HG02678 (cell line): ENCODE data around the gene CEP192.
"Not testable (repeated sequence)": the region's sequence is repeated elsewhere in the genome, so short reads cannot be mapped to it uniquely, and the experiment has no call there.

Experiments used
- ATAC-seq: cut with Tn5 transposase; IDR thresholded peaks from one replicate; pipeline ENCODE4 v1.9.1; 2021; ENCODE audit warnings: mild to moderate bottlenecking, moderate library complexity; ENCODE audit not compliant: unreplicated experiment

Gene CEP192

GRCh38 chr18:13028869-13029268 lies 37.7 kb downstream of the CEP192 start:
- ATAC-seq: no peak

GRCh38 chr18:13032173-13032572 lies 41.0 kb downstream of the CEP192 start:
- no peak for ATAC-seq

GRCh38 chr18:13035249-13035914 lies 44.2 kb downstream of the CEP192 start:
- ATAC-seq: no peak

DNA sequence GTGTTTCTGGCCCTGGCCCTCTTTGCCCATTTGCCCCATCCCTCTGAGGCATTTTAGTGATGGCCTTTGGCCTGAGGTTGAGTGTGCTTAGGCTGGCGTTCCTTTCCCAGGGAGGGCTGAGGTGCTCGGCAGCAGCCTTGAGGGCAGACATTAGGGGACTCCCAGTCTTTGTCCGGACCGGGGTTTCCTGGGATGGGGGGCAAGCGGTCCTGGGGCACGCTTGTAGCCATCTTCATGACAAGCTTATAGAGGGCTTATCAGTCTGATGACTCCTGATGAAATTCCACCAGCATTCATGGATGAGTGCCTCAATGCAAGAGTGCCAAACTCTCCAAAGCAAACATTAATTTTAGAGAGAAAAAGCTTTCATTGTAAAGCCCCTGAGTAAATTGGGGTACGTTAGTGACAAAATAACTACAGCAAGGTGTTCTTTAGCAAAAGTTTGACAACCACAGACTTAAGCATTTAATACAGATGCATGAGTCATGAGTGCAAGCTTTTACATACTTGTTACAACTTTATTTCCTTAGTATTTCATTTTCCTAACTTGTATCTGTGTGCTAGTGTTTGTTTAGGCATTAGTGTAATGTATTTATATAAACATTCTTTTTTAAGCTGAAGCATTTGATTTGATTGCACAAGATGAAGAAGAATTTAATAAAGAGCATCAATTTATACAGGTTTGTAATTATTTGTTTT lies 45.6 kb downstream of the CEP192 start:
- ATAC-seq: no peak

DNA sequence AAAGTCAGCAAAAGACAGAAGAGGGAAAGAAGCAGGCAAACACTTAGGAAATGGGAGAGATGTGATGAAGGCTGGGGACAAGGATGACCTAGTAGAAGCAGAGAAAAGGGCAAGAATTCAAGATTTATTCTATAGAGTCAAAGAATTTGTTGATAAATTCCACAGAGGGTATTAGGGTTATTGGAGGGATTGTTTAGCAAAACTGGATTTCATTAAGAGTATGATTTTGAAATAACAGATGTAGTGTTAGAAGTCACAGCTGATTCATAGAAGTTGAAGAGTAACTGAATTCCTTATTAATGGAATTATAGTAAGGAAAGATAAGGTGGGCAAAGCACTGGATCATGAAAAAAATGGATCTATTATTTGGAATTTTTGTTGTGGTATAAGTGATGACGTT lies 48.6 kb downstream of the CEP192 start:
- ATAC-seq: no peak

GRCh38 chr18:13043066-13043465 lies 51.9 kb downstream of the CEP192 start:
- ATAC-seq: no peak

GRCh38 chr18:13048061-13048595 lies 57.0 kb downstream of the CEP192 start:
- no peak for ATAC-seq

GRCh38 chr18:13051159-13051558 lies 60.0 kb downstream of the CEP192 start:
- ATAC-seq: no peak

DNA sequence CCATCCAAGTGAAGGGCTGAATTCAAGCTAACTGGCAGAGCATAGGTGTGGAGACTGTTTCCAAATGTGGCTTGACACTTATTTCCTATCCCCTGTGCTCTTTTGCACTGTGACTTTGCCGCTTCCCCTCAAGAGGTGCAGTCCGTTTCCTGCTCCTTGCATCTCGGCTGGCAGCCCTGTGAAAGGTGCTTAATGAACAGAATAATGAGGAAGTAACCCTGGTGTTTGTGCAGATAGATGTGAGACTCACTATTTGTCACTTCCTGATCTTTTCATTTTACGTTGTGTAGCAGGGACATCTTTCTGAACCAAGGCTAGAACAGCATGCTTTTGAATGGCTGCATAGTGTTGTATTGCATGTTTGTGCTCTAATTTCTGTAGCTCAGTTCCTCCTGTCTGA lies 60.8 kb downstream of the CEP192 start:
- no peak for ATAC-seq

- no peak for ATAC-seq
Measured at GRCh38 chr18:13054336-13054735, 63.2 kb downstream of the CEP192 start.

DNA sequence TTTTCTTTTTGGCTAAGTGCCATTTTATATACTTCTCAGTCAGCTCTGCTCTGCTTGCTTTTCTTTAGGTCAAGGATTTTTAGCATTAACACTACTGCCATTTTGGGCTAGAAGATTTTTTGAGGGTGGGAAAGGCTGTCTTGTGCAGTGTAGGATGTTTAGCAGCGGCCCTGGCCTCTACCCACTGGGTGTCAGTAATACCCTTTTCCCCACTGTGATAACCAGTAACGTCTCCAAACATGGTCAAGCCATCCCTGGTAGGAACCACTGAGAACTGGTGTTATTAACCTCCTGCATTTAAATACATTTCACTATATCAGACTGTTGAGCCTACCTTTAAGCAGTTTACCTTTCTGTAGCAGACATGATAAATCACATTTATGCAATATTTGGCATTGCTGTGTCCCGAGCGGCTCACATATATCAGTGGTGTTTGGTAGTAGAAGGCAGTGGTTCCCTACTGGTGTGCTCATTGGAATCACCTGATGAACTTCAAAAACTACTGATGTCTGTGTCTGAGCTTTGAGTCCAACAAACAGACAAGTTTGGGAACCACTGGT lies 70.5 kb downstream of the CEP192 start:
- ATAC-seq: no peak

DNA sequence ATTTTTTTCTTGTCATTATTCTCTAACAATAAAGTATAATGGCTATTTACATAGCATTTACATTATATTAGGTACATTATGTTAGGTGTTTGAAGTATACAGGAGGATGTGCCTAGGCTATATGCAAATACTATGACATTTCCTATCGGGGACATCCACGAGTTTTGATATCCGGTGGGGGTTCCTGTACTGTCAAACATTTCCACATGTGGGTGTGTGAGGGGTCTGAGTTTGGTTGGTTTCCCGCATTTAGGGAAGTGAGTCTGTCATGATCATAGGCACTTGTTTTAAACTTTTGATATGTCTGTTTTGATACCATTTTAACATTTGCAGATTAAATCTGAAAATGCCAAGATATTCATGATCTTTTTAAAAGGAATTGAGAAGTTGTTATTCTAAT lies 76.0 kb downstream of the CEP192 start:
- ATAC-seq: no peak

DNA sequence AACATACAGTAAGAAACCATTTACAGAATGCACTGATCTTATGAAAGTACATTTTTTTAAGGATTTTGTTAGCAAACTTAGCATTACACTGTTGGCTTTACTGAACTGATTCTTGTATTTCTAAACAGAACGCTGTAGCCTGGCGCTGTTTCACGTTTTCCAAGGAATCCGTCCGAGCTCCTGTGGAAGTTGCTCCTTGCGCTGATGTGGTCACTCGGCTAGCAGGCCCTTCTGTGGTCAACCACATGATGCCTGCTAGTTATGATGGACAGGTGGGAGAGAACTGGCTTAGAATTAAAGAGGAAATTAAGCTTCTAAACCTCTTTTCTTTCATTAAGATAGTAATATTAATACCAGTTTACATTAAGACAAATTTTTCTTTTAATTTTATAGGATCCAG lies 76.8 kb downstream of the CEP192 start:
- no peak for ATAC-seq

- no peak for ATAC-seq
Measured at GRCh38 chr18:13070460-13070859, 79.3 kb downstream of the CEP192 start.

- ATAC-seq: no peak
Measured at GRCh38 chr18:13076886-13077285, 85.7 kb downstream of the CEP192 start.

GRCh38 chr18:13077473-13077872 lies 86.3 kb downstream of the CEP192 start:
- ATAC-seq: no peak

GRCh38 chr18:13078065-13078464 lies 86.9 kb downstream of the CEP192 start:
- not testable (repeated sequence) for ATAC-seq

DNA sequence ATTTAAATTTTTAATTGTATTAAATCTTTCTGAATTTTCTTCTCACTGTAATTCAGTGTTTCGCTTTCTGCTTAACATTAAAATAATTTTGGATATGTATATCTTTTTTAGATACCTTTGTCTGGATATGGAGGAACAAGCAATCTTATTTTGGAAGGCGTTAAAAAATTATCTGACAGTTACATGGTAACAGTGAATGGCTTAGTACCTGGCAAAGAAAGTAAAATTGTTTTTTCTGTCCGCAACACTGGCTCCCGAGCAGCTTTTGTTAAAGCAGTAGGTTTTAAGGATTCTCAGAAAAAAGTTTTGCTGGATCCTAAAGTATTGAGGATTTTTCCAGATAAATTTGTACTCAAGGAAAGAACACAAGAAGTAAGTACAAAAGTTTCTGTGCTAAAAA lies 95.7 kb downstream of the CEP192 start:
- ATAC-seq: no peak

DNA sequence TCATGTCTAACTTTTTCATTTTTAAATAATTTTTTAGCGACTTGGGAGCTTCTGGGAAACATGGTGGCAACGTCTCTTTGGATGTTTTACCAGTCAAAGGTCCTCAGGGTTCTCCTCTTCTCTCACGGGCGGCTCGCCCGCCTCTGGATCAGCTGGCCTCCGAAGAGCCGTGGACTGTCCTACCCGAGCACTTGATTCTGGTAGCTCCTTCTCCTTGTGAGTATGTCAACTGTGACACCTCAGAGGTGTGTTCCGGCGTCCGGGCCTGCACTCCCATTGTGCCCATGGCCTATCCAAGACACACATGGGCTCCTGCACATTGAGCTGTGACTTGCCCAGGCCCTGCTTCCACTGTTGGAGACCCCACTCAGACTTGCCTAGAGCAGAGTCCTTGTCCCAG lies 104.3 kb downstream of the CEP192 start:
- no peak for ATAC-seq

DNA sequence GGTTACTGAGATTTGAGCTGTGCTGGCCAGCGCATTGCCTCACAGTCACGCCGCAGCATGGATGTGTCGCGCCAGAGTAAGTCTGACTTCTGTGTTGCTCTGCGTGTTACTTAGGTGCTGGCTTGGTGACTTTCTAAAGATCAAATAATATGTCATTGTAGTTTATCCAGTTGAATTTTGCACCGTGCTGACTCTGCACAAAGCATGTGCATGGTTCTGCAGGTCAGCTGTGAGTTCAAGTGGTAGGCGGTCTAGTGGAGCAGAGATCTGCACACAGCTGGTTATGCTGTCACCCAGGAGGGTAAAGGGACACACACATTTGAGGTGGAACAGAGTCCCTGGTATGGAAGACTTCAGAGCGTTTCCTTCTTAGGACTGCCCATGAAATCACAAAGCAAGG lies 105.1 kb downstream of the CEP192 start:
- no peak for ATAC-seq

DNA sequence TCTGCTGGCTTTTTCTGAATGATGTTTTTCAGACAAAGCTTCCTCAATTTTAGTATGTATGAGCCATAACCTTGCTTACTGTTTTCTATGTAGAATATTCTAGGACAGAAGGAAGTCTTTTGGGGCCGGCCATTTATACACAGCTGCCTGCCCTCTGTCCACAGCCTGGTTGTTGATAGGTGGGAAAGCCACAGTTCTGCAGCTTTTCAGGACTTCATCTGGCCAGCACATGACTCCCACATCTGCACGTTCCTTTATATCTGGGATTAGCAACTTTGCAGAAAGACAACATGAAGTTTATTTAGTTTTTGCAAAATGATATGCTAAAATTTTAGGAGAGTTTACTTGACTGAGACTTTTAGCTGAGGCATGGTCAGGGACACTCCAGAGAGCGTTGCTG lies 105.6 kb downstream of the CEP192 start:
- ATAC-seq: no peak

GRCh38 chr18:13098104-13098503 lies 106.9 kb downstream of the CEP192 start:
- ATAC-seq: not testable (repeated sequence)
